Endothelial cell of umbilical vein (primary cell): ENCODE results near the gene TMC6. TPM values are rescaled to one million over a fixed set of nuclear protein-coding genes. Genes with fewer than 3 reads are reported as not detected.
"Not testable (repeated sequence)": the region's sequence is repeated elsewhere in the genome, so short reads cannot be mapped to it uniquely, and the experiment has no call there.

Source experiments
- BruUV-seq: library from RNA; stranded (reverse); fragments of 400-500 nt; replicated peaks from 2 replicates; lab custom pipeline; 2021; lab: Mats Ljungman, UMichigan
- CTCF ChIA-PET: fragments of 300-600, 350-600 bp; sonication (Branson Sonifier 250); formaldehyde crosslinking; loops from one replicate; lab custom pipeline; 2021; ENCODE audit warnings: antibody characterized with exemption, inconsistent platforms; lab: Charles Lee
- POLR2A ChIA-PET: fragments of 300-600, 350-600 bp; sonication (Branson Sonifier 250); formaldehyde crosslinking; loops from one replicate; lab custom pipeline; 2021; ENCODE audit warnings: antibody characterized with exemption, inconsistent platforms; lab: Charles Lee
- DNase-seq: peaks from one replicate; pipeline ENCODE4 v3.0.0-alpha.2; 2011; ENCODE audit warnings: low read depth, low spot score
- FAIRE-seq: peaks from 2 replicates; lab custom pipeline; 2011; peaks lifted over from hg19 to GRCh38; lab: Jason Lieb, UNC
- H2AFZ ChIP-seq: 2 replicates; pipeline ENCODE4 v1.6.0; 2012; ENCODE audit warnings: low read depth, low read length, control low read depth, inconsistent platforms
- H3K27ac ChIP-seq: 2 replicates; pipeline ENCODE4 v1.5.1; 2011; ENCODE audit warnings: low read depth, mild to moderate bottlenecking, control low read depth, low read length, moderate library complexity; ENCODE audit not compliant: insufficient read depth
- H3K27me3 ChIP-seq, 2 experiments: 2 replicates each; pipeline versions ENCODE4 v1.6.0 to v1.6.1; 2011; ENCODE audit warnings: low read length in 2 of 2, mixed read lengths in 1 of 2; ENCODE audit not compliant: control insufficient read depth in 2 of 2, insufficient read depth in 2 of 2
- H3K36me3 ChIP-seq, 2 experiments: 2 replicates in 1 of 2; 3 replicates in 1 of 2; pipeline ENCODE4 v1.5.1; 2011; ENCODE audit warnings: low read length in 2 of 2, mild to moderate bottlenecking in 1 of 2, moderate library complexity in 1 of 2; ENCODE audit not compliant: control insufficient read depth in 2 of 2, insufficient read depth in 2 of 2; ENCODE audit errors: extremely low read depth in 1 of 2
- H3K4me1 ChIP-seq: 3 replicates; pipeline ENCODE4 v1.5.1; 2011; ENCODE audit warnings: mild to moderate bottlenecking, low read length; ENCODE audit not compliant: control insufficient read depth, insufficient read depth; ENCODE audit errors: extremely low read depth
- H3K4me2 ChIP-seq: 2 replicates; pipeline ENCODE4 v1.6.1; 2011; ENCODE audit warnings: low read length, control low read depth, mixed read lengths; ENCODE audit not compliant: insufficient read depth
- H3K4me3 ChIP-seq, 3 experiments: fragments of 200-600 bp in 1 of 3; sonication (generic), shearing (Covaris generic) in 1 of 3; replicated peaks in 1 of 3; 2 replicates each; pipeline ENCODE4 v1.5.1; 2011 to 2016; ENCODE audit warnings: control low read depth in 3 of 3, low read length in 3 of 3, mild to moderate bottlenecking in 2 of 3, inconsistent platforms in 1 of 3, low read depth in 1 of 3, moderate library complexity in 1 of 3; ENCODE audit not compliant: insufficient read depth in 1 of 3
- H3K79me2 ChIP-seq: 2 replicates; pipeline ENCODE4 v1.6.0; 2012; ENCODE audit warnings: low read length, inconsistent platforms; ENCODE audit not compliant: control insufficient read depth, insufficient read depth
- H3K9ac ChIP-seq: replicated peaks from 2 replicates; pipeline ENCODE3; 2011; ENCODE audit warnings: low read length, control low read depth; ENCODE audit not compliant: insufficient read depth; ENCODE audit errors: extremely low read depth
- H3K9me1 ChIP-seq: replicated peaks from 3 replicates; pipeline ENCODE4 v1.6.0; 2011; ENCODE audit warnings: mild to moderate bottlenecking, low read length; ENCODE audit not compliant: control insufficient read depth, insufficient read depth; ENCODE audit errors: extremely low read depth
- H3K9me3 ChIP-seq: replicated peaks from 2 replicates; pipeline ENCODE4 v1.5.1; 2012; ENCODE audit warnings: low read length, inconsistent platforms; ENCODE audit not compliant: control insufficient read depth, insufficient read depth
- H4K20me1 ChIP-seq: replicated peaks from 2 replicates; pipeline ENCODE3; 2011; ENCODE audit warnings: mild to moderate bottlenecking, low read length; ENCODE audit not compliant: control insufficient read depth, insufficient read depth; ENCODE audit errors: extremely low read depth
- CTCF ChIP-seq, 2 donors: IDR thresholded peaks; 1 replicate in 1 of 2; 2 replicates in 1 of 2; pipeline ENCODE4 v1.5.1; 2011; ENCODE audit warnings: low read length in 2 of 2, mild to moderate bottlenecking in 2 of 2, moderate library complexity in 2 of 2, control low read depth in 1 of 2, inconsistent platforms in 1 of 2, low read depth in 1 of 2; ENCODE audit not compliant: insufficient read depth in 1 of 2; ENCODE audit errors: extremely low read depth in 1 of 2
- EZH2 ChIP-seq: IDR thresholded peaks from 2 replicates; pipeline ENCODE4 v1.6.1; 2012; ENCODE audit warnings: borderline replicate concordance, low read depth, mild to moderate bottlenecking, moderate library complexity, low read length, inconsistent platforms; ENCODE audit not compliant: severe bottlenecking
- FOS ChIP-seq: IDR thresholded peaks from 2 replicates; pipeline ENCODE4 v1.6.1; 2011; ENCODE audit warnings: mild to moderate bottlenecking, low read length, moderate library complexity, borderline replicate concordance; ENCODE audit not compliant: insufficient read depth
- MYC ChIP-seq: IDR thresholded peaks from one replicate; pipeline ENCODE4 v1.6.1; 2011; ENCODE audit warnings: mild to moderate bottlenecking, low read depth, low read length
- POLR2A ChIP-seq: IDR thresholded peaks from 2 replicates; pipeline ENCODE4 v1.6.1; 2012; ENCODE audit warnings: low read depth, mild to moderate bottlenecking, control low read depth, low read length
- dilution Hi-C: fragments of 300-500 bp; cut with MboI; formaldehyde crosslinking; loops from one replicate; pipeline ENCODE4 v1.15.0; 2019; ENCODE audit warnings: low sequenced_read_pairs; ENCODE audit not compliant: extremely low pct_ligation_motif_present
- intact Hi-C: fragments of 100-400 bp; cut with micrococcal nuclease; formaldehyde crosslinking; loops from one replicate; pipeline ENCODE4 v1.10.0; 2022
- polyA plus RNA-seq, 4 experiments: library from polyadenylated mRNA; depleted of rRNA in 3 of 4; stranded (reverse) in 3 of 4; unstranded in 1 of 4; fragments of >200 nt; gene quantifications; 2 replicates each; pipeline versions ENCODE4 v1.2.1 to v1.2.3, GENCODE V29; 2011 to 2012; ENCODE audit warnings: missing spikeins in 1 of 4
- total RNA-seq: library from RNA; stranded (reverse); gene quantifications from 2 replicates; pipeline ENCODE4 v1.2.3, GENCODE V29; 2021

The TMC6 gene
- total and polyA plus RNA-seq, 2 donors (not counting 3 experiments of a cell fraction or from before 2014, with no cell fraction given), result 23.2 to 72.4 TPM

- CTCF ChIA-PET, result interaction anchor here (2.4 to 4.3 kb wide), 6 partner anchors 12 to 168 kb away, joined by 20 to 116 read pairs (median 43); no protein-coding TSS in a partner anchor
- FAIRE-seq, result no peak
- H3K9ac ChIP-seq, result no peak overlapping the region
- no peaks in the 10 kb centered on the region for H3K27me3 ChIP-seq
- H3K4me1 ChIP-seq, result no peaks in the 10 kb centered on the region
- H3K9me1 ChIP-seq, result no peaks in the 10 kb centered on the region
- H3K36me3 ChIP-seq, result peaks cover 0 to 18% of the 10 kb centered on the region in 2 experiments
- BruUV-seq, result no TSS peak
- POLR2A ChIA-PET, result no interaction called here
- H3K79me2 ChIP-seq, result no peaks in the 10 kb centered on the region
- H3K4me3 ChIP-seq, result no peak overlapping the region
- no peak overlapping the region for H3K27ac ChIP-seq
- no peak overlapping the region for H3K4me2 ChIP-seq
- TF ChIP-seq POLR2A (no peak), EZH2 (no peak), FOS (no peak), MYC (no peak), CTCF (IDR thresholded peaks at IDR 0.05; ENCODE audit: extremely low read depth in 1 of 2, insufficient read depth in 1 of 2, low read depth in 1 of 2, low read length in 2 of 2) (no peak)
- H2AFZ ChIP-seq, result no peak overlapping the region
- H4K20me1 ChIP-seq, result no peaks in the 10 kb centered on the region
- no peak for DNase-seq
- dilution Hi-C loops, result no loop called here
- intact Hi-C loops, result no loop called here
- no peaks in the 10 kb centered on the region for H3K9me3 ChIP-seq
Measured at GRCh38 chr17:78082988-78083387, 45.6 kb downstream of the TMC6 start.

GRCh38 chr17:78082355-78082872 is 46.1 kb downstream of the TMC6 start:
- H3K79me2 ChIP-seq, H3K27ac ChIP-seq, H3K9me3 ChIP-seq, H2AFZ ChIP-seq, DNase-seq, H3K4me2 ChIP-seq, intact Hi-C loops, BruUV-seq, H4K20me1 ChIP-seq, FAIRE-seq, POLR2A ChIA-PET, H3K9ac ChIP-seq, H3K4me1 ChIP-seq, H3K27me3 ChIP-seq, dilution Hi-C loops, H3K9me1 ChIP-seq, H3K4me3 ChIP-seq: not testable (repeated sequence)
- CTCF ChIA-PET, result interaction anchor here (3.2 kb wide), 1 partner anchor 168 kb away, joined by 49 read pairs; no protein-coding TSS in a partner anchor
- peaks cover 3 to 20% of the 10 kb centered on the region in 2 experiments for H3K36me3 ChIP-seq
